Islet precursor cell (in vitro differentiated cells): ENCODE results near the gene ALDH3A1.

Source experiments
- DNase-seq: peaks from one replicate; pipeline ENCODE4 v3.0.0-alpha.2; 2018

Gene ALDH3A1

GRCh38 chr17:19702217-19702641, 45.9 kb downstream of the ALDH3A1 start:
- DNase-seq: peak; percentile 18
